Endothelial cell of umbilical vein (primary cell): ENCODE measurements around the gene SPATA33.

Experiments used
- CTCF ChIP-seq, 2 donors: IDR thresholded peaks; 1 replicate in 1 of 2; 2 replicates in 1 of 2; pipeline ENCODE4 v1.5.1; 2011; ENCODE audit warnings: low read length in 2 of 2, mild to moderate bottlenecking in 2 of 2, moderate library complexity in 2 of 2, control low read depth in 1 of 2, inconsistent platforms in 1 of 2, low read depth in 1 of 2; ENCODE audit not compliant: insufficient read depth in 1 of 2; ENCODE audit errors: extremely low read depth in 1 of 2
- EZH2 ChIP-seq: IDR thresholded peaks from 2 replicates; pipeline ENCODE4 v1.6.1; 2012; ENCODE audit warnings: borderline replicate concordance, low read depth, mild to moderate bottlenecking, moderate library complexity, low read length, inconsistent platforms; ENCODE audit not compliant: severe bottlenecking
- POLR2A ChIP-seq: IDR thresholded peaks from 2 replicates; pipeline ENCODE4 v1.6.1; 2012; ENCODE audit warnings: low read depth, mild to moderate bottlenecking, control low read depth, low read length
- TF ChIP-seq, protein P1 (sequence below): IDR thresholded peaks from 2 replicates; pipeline ENCODE4 v1.6.1; 2011; ENCODE audit not compliant: insufficient read depth, insufficient read length

- TF ChIP-seq, protein P1, sequence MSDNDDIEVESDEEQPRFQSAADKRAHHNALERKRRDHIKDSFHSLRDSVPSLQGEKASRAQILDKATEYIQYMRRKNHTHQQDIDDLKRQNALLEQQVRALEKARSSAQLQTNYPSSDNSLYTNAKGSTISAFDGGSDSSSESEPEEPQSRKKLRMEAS, result no peak
- TF ChIP-seq CTCF (IDR thresholded peaks at IDR 0.05; ENCODE audit: extremely low read depth in 1 of 2, insufficient read depth in 1 of 2, low read depth in 1 of 2, low read length in 2 of 2), result no peak
- TF ChIP-seq POLR2A, result no peak
- TF ChIP-seq EZH2, result no peak
These were observed 3.9 kb upstream of the SPATA33 start for GRCh38 chr16:89653656-89654295.
